Hepatocyte (in vitro differentiated cells): ENCODE measurements around the gene CASR. TPM values are rescaled to one million over a fixed set of nuclear protein-coding genes. Genes with fewer than 3 reads are reported as not detected.

Experiments
- DNase-seq: peaks from one replicate; pipeline ENCODE4 v3.0.0-alpha.2; 2016; ENCODE audit warnings: low spot score
- H2AFZ ChIP-seq: fragments of 200-600 bp; sonication (generic); 2 replicates; pipeline ENCODE4 v1.6.0; 2016; ENCODE audit warnings: antibody characterized with exemption, mild to moderate bottlenecking
- H3K27ac ChIP-seq: fragments of 200-600 bp; sonication (generic); 2 replicates; pipeline ENCODE4 v1.5.1; 2016; ENCODE audit warnings: mild to moderate bottlenecking
- H3K27me3 ChIP-seq: fragments of 200-600 bp; sonication (generic); 2 replicates; pipeline ENCODE4 v1.6.1; 2016
- H3K36me3 ChIP-seq: fragments of 200-600 bp; sonication (generic); replicated peaks from 2 replicates; pipeline ENCODE4 v1.5.1; 2016; ENCODE audit warnings: low read depth; ENCODE audit not compliant: insufficient read depth
- H3K4me1 ChIP-seq: fragments of 200-600 bp; sonication (generic); 2 replicates; pipeline ENCODE4 v1.5.1; 2016; ENCODE audit warnings: mild to moderate bottlenecking, moderate library complexity; ENCODE audit not compliant: insufficient read depth
- H3K4me2 ChIP-seq: fragments of 200-600 bp; sonication (generic); 2 replicates; pipeline ENCODE4 v1.6.0; 2016
- H3K4me3 ChIP-seq: fragments of 200-600 bp; sonication (generic); 2 replicates; pipeline ENCODE4 v1.5.1; 2016; ENCODE audit warnings: mild to moderate bottlenecking
- H3K79me2 ChIP-seq: fragments of 200-600 bp; sonication (generic); 2 replicates; pipeline ENCODE4 v1.6.0; 2017; ENCODE audit warnings: mild to moderate bottlenecking
- H3K9me2 ChIP-seq: fragments of 200-600 bp; sonication (generic); replicated peaks from 2 replicates; pipeline ENCODE4 v1.6.0; 2017; ENCODE audit warnings: mild to moderate bottlenecking; ENCODE audit not compliant: insufficient read depth
- H3K9me3 ChIP-seq: fragments of 200-600 bp; sonication (generic); 2 replicates; pipeline ENCODE4 v1.5.1; 2016; ENCODE audit warnings: low read depth, mild to moderate bottlenecking
- H4K20me1 ChIP-seq: fragments of 200-600 bp; sonication (generic); 2 replicates; pipeline ENCODE4 v1.6.0; 2016; ENCODE audit warnings: mild to moderate bottlenecking; ENCODE audit not compliant: insufficient read depth, poor library complexity, severe bottlenecking
- EZH2 ChIP-seq: fragments of 200-600 bp; sonication (generic); IDR thresholded peaks from 2 replicates; pipeline ENCODE4 v1.6.1; 2016; ENCODE audit warnings: antibody characterized with exemption, mild to moderate bottlenecking, borderline replicate concordance
- EZH2phosphoT487 ChIP-seq: fragments of 200-600 bp; sonication (generic); IDR thresholded peaks from one replicate; pipeline ENCODE4 v1.6.1; 2018; ENCODE audit warnings: antibody characterized with exemption, mild to moderate bottlenecking, low read depth, moderate library complexity; ENCODE audit not compliant: unreplicated experiment, severe bottlenecking
- WGBS: methylation state at CpG from one replicate; pipeline ENCODE4 v1.1.6; 2016; ENCODE audit warnings: low lambda C conversion rate; ENCODE audit errors: missing lambda C conversion rate; 5-methylcytosine and 5-hydroxymethylcytosine counted together
- polyA plus RNA-seq: library from polyadenylated mRNA; unstranded; fragments of >200 nt; fragmentation: Nextera tagmentation; extraction: Ambion mirVana; gene quantifications from 2 replicates; pipeline ENCODE4 v1.2.1, GENCODE V29; 2016
- total RNA-seq: library from RNA; depleted of rRNA; stranded (reverse); fragments of >200 nt; gene quantifications from 2 replicates; pipeline ENCODE4 v1.2.3, GENCODE V29; 2014
- TF ChIP-seq, protein P1 (sequence below): fragments of 200-600 bp; sonication (generic); IDR thresholded peaks from 2 replicates; pipeline ENCODE4 v1.5.1; 2016; ENCODE audit warnings: antibody characterized with exemption, mild to moderate bottlenecking; ENCODE audit not compliant: poor library complexity

The CASR gene
- total and polyA plus RNA-seq, 2 experiments from 2014 or later: 0.18 to 0.37 TPM

DNA sequence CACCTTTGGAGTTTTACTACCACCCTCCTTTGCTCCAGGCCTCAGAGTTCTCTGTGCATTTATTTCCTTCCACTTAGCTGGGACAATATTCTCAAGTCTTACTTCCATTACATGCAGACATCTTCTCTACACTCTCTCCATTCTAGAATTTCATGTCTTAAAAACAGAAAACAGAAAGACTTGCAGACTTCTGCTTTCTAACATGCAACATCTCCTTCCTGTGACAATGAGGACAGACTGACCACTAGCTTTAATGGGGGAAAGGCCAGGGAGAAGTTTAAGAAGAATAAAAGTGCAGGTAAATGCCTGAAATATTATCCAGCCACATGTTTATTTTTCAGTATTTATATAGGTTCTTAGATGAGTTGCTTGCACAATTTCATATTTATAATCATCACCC is 124.5 kb downstream of the CASR start:
- Histone ChIP-seq H3K9me3 (no peaks in the 10 kb centered on the region), H3K27ac (no peak overlapping the region), H4K20me1 (no peaks in the 10 kb centered on the region), H3K4me3 (no peak overlapping the region), H3K4me2 (no peak overlapping the region), H3K9me2 (no peaks in the 10 kb centered on the region), H3K79me2 (no peaks in the 10 kb centered on the region), H3K36me3 (no peaks in the 10 kb centered on the region), H3K4me1 (peaks cover 6% of the 10 kb centered on the region), H2AFZ (no peak overlapping the region), H3K27me3 (no peaks in the 10 kb centered on the region)
- no peak for TF ChIP-seq EZH2
- TF ChIP-seq EZH2phosphoT487: no peak
- TF ChIP-seq, protein P1, sequence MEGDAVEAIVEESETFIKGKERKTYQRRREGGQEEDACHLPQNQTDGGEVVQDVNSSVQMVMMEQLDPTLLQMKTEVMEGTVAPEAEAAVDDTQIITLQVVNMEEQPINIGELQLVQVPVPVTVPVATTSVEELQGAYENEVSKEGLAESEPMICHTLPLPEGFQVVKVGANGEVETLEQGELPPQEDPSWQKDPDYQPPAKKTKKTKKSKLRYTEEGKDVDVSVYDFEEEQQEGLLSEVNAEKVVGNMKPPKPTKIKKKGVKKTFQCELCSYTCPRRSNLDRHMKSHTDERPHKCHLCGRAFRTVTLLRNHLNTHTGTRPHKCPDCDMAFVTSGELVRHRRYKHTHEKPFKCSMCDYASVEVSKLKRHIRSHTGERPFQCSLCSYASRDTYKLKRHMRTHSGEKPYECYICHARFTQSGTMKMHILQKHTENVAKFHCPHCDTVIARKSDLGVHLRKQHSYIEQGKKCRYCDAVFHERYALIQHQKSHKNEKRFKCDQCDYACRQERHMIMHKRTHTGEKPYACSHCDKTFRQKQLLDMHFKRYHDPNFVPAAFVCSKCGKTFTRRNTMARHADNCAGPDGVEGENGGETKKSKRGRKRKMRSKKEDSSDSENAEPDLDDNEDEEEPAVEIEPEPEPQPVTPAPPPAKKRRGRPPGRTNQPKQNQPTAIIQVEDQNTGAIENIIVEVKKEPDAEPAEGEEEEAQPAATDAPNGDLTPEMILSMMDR: no peak
- no peak for DNase-seq

DNA sequence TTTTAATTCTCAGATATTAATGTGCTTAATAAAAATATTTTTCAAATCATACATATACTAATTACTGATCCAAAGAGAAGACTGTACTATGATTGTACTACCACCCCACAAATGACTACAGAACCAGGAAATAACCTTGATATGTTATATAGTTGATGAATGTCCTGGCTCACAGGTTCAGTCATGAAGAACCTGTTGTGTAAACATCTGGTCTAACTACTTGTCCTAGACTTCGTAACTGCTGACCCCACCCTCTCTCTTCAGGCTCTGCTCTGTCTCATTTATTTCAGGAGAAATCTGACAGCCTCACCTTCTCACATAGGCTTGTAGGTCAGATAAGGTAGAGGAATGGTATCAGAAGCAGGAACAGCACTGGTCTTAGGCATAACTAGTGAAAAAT is 126.9 kb downstream of the CASR start:
- H3K4me1 ChIP-seq: peaks cover 4% of the 10 kb centered on the region
- peak; percentile 46 for DNase-seq
- H3K27me3 ChIP-seq: no peaks in the 10 kb centered on the region
- TF ChIP-seq EZH2 (no peak), EZH2phosphoT487 (no peak)
- TF ChIP-seq, protein P1: no peak
- no peaks in the 10 kb centered on the region for H3K9me3 ChIP-seq
- H2AFZ ChIP-seq: no peak overlapping the region
- H4K20me1 ChIP-seq: no peaks in the 10 kb centered on the region
- H3K9me2 ChIP-seq: no peaks in the 10 kb centered on the region
- H3K4me3 ChIP-seq: no peak overlapping the region
- H3K79me2 ChIP-seq: no peaks in the 10 kb centered on the region
- no peak overlapping the region for H3K27ac ChIP-seq
- no peak overlapping the region for H3K4me2 ChIP-seq
- 15% methylated on average over 1 of the region's 1 CpG for WGBS
- H3K36me3 ChIP-seq: no peaks in the 10 kb centered on the region

GRCh38 chr3:122312826-122313225 is 129.4 kb downstream of the CASR start:
- no peaks in the 10 kb centered on the region for H3K36me3 ChIP-seq

DNA sequence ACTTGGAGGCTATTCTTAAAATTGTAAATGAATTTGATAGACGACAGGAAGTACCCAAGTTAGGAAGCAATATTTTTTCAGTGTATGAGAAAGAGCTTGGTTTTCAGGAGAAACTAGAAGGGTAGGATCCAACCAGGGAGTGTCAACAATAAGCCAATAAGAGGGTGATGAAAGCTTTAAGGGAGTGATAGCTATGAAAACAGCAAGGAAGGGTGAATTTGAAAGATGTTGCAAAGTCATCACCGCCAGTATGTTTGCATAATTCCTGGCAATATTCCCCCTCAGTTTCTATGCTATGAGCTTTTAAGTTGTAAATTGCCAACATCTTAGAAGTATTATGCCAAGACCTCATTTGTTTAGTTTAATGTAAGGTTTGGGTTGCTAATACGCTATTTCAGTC is 129.8 kb downstream of the CASR start:
- H3K9me2 ChIP-seq: no peaks in the 10 kb centered on the region
- H3K27ac ChIP-seq: no peak overlapping the region
- TF ChIP-seq, protein P1: no peak
- no peak for TF ChIP-seq EZH2phosphoT487
- no peak for TF ChIP-seq EZH2

More at GRCh38 chr3:122312826-122313225, 129.4 kb downstream of the CASR start:
- H3K4me1 ChIP-seq: no peaks in the 10 kb centered on the region
- DNase-seq: no peak
- no peaks in the 10 kb centered on the region for H3K27me3 ChIP-seq
- H3K27ac ChIP-seq: no peak overlapping the region
- TF ChIP-seq EZH2: no peak
- TF ChIP-seq, protein P1: no peak
- TF ChIP-seq EZH2phosphoT487: no peak
- no peak overlapping the region for H3K4me2 ChIP-seq
- H2AFZ ChIP-seq: no peak overlapping the region
- no peaks in the 10 kb centered on the region for H4K20me1 ChIP-seq
- H3K9me2 ChIP-seq: no peaks in the 10 kb centered on the region
- H3K79me2 ChIP-seq: no peaks in the 10 kb centered on the region
- no peak overlapping the region for H3K4me3 ChIP-seq
- H3K9me3 ChIP-seq: no peaks in the 10 kb centered on the region

More for the DNA sequence above, 129.8 kb downstream of the CASR start:
- Histone ChIP-seq H3K4me1 (no peaks in the 10 kb centered on the region), H3K79me2 (no peaks in the 10 kb centered on the region), H4K20me1 (no peaks in the 10 kb centered on the region), H3K4me3 (no peak overlapping the region), H2AFZ (no peak overlapping the region), H3K36me3 (no peaks in the 10 kb centered on the region), H3K9me3 (no peaks in the 10 kb centered on the region), H3K27me3 (no peaks in the 10 kb centered on the region), H3K4me2 (no peak overlapping the region)
- 81% methylated on average over 3 of the region's 3 CpGs for WGBS
- no peak for DNase-seq
